A549 (cell line): Measurements from ENCODE around the gene C1orf35.

Experiments
- CEBPB ChIP-seq, 2 experiments: fragments of >200 bp in 1 of 2; sonication (Bioruptor Twin) in 1 of 2; formaldehyde crosslinking in 1 of 2; IDR thresholded peaks; 2 replicates each; pipeline ENCODE4 v1.6.1; 2012 to 2016
- EP300 ChIP-seq, 2 experiments: fragments of >200 bp; sonication (Bioruptor Twin); formaldehyde crosslinking; IDR thresholded peaks; 2 replicates in 1 of 2; 3 replicates in 1 of 2; pipeline ENCODE4 v1.6.1; 2016 to 2017
- HDAC2 ChIP-seq: fragments of 200-600 bp; sonication (generic); IDR thresholded peaks from 2 replicates; pipeline ENCODE4 v1.6.1; 2016
- KDM5A ChIP-seq: fragments of 200-600 bp; sonication (generic); IDR thresholded peaks from 2 replicates; pipeline ENCODE4 v1.6.1; 2016; ENCODE audit warnings: antibody characterized with exemption, mild to moderate bottlenecking
- NR3C1 ChIP-seq: fragments of >200 bp; sonication (Bioruptor Twin); formaldehyde crosslinking; IDR thresholded peaks from 3 replicates; pipeline ENCODE4 v1.6.1; 2017
- POLR2A ChIP-seq: IDR thresholded peaks from 2 replicates; pipeline ENCODE4 v1.6.1; 2012; ENCODE audit warnings: mild to moderate bottlenecking, low read length
- POLR2AphosphoS2 ChIP-seq: conservative IDR thresholded peaks from 2 replicates; pipeline ENCODE4 v1.6.1; 2012; ENCODE audit warnings: low read length, improper control_type of control experiment, inconsistent platforms
- ZC3H11A ChIP-seq: fragments of 450-650 bp; IDR thresholded peaks from 2 replicates; pipeline ENCODE4 v1.6.1; 2014; ENCODE audit warnings: antibody characterized with exemption, mild to moderate bottlenecking
- TF ChIP-seq, protein P1 (sequence below): fragments of >200 bp; sonication (Bioruptor Twin); formaldehyde crosslinking; IDR thresholded peaks from 3 replicates; pipeline ENCODE4 v1.5.1; 2016
- TF ChIP-seq, protein P2 (sequence below): fragments of >200 bp; sonication (Bioruptor Twin); formaldehyde crosslinking; IDR thresholded peaks from 3 replicates; pipeline ENCODE4 v1.6.1; 2016
- TF ChIP-seq, protein P3 (sequence below): IDR thresholded peaks from 2 replicates; pipeline ENCODE4 v1.6.1; 2012

GRCh38 chr1:228147768-228148167, 44.6 kb upstream of the C1orf35 start:
- TF ChIP-seq, protein P1, sequence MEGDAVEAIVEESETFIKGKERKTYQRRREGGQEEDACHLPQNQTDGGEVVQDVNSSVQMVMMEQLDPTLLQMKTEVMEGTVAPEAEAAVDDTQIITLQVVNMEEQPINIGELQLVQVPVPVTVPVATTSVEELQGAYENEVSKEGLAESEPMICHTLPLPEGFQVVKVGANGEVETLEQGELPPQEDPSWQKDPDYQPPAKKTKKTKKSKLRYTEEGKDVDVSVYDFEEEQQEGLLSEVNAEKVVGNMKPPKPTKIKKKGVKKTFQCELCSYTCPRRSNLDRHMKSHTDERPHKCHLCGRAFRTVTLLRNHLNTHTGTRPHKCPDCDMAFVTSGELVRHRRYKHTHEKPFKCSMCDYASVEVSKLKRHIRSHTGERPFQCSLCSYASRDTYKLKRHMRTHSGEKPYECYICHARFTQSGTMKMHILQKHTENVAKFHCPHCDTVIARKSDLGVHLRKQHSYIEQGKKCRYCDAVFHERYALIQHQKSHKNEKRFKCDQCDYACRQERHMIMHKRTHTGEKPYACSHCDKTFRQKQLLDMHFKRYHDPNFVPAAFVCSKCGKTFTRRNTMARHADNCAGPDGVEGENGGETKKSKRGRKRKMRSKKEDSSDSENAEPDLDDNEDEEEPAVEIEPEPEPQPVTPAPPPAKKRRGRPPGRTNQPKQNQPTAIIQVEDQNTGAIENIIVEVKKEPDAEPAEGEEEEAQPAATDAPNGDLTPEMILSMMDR: no peak
- TF ChIP-seq CEBPB (IDR thresholded peaks at IDR 0.05) (no peak), POLR2AphosphoS2 (no peak), NR3C1 (no peak), HDAC2 (no peak), ZC3H11A (no peak), KDM5A (no peak), EP300 (IDR thresholded peaks at IDR 0.05) (no peak), POLR2A (no peak)
- TF ChIP-seq, protein P2, sequence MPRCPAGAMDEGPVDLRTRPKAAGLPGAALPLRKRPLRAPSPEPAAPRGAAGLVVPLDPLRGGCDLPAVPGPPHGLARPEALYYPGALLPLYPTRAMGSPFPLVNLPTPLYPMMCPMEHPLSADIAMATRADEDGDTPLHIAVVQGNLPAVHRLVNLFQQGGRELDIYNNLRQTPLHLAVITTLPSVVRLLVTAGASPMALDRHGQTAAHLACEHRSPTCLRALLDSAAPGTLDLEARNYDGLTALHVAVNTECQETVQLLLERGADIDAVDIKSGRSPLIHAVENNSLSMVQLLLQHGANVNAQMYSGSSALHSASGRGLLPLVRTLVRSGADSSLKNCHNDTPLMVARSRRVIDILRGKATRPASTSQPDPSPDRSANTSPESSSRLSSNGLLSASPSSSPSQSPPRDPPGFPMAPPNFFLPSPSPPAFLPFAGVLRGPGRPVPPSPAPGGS: no peak
- TF ChIP-seq, protein P3, sequence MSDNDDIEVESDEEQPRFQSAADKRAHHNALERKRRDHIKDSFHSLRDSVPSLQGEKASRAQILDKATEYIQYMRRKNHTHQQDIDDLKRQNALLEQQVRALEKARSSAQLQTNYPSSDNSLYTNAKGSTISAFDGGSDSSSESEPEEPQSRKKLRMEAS: no peak
